HG03469 (cell line): ENCODE results near the gene LTA4H.
"Not testable (repeated sequence)": the region's sequence is repeated elsewhere in the genome, so short reads cannot be mapped to it uniquely, and the experiment has no call there.

ENCODE experiments used
- ATAC-seq: cut with Tn5 transposase; IDR thresholded peaks from one replicate; pipeline ENCODE4 v1.9.1; 2021; ENCODE audit warnings: mild to moderate bottlenecking, moderate library complexity, moderate number of reproducible peaks; ENCODE audit not compliant: unreplicated experiment

Gene LTA4H

GRCh38 chr12:96035283-96036236, at the start of gene LTA4H:
TSS of gene LTA4H (minus strand) at chr12:96035587. CDS start at chr12:96035519, 68 bp downstream.
- peak; percentile 83 for ATAC-seq

- no peak for ATAC-seq
Observed at GRCh38 chr12:96084624-96085023, 49.2 kb upstream of the LTA4H start.

GRCh38 chr12:96083020-96083719, 47.8 kb upstream of the LTA4H start:
- no peak for ATAC-seq

DNA sequence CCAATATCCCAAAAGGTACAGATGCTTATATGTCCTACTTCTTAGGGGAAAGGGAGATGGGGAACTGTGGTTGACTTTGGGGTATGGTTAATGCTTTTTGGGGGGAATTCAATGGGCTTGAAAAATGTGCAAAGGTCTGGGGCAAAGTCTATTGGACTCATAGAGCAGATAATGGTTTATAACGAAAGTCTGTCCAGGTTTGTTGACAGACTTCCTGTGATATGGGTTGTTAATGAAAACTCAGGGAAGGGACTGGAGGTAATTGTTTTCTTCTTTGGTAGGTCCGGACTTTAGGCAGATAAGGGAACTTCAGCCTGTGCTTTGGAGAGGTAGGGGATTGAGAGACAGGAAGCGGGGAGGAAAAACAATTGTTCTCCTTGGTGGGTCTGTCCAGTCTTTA, 46.2 kb upstream of the LTA4H start:
- ATAC-seq, result no peak

GRCh38 chr12:96078231-96079135, 43.1 kb upstream of the LTA4H start:
- ATAC-seq, result no peak

- ATAC-seq, result no peak
Observed at GRCh38 chr12:96077081-96077480, 41.7 kb upstream of the LTA4H start.

- ATAC-seq, result no peak
Observed at GRCh38 chr12:96075560-96075959, 40.2 kb upstream of the LTA4H start.

GRCh38 chr12:96073346-96074330, 38.3 kb upstream of the LTA4H start:
- no peak for ATAC-seq

- ATAC-seq, result no peak
Observed at GRCh38 chr12:96070670-96071279, 35.4 kb upstream of the LTA4H start.

- ATAC-seq, result no peak
Observed at GRCh38 chr12:96069511-96070231, 34.3 kb upstream of the LTA4H start.

DNA sequence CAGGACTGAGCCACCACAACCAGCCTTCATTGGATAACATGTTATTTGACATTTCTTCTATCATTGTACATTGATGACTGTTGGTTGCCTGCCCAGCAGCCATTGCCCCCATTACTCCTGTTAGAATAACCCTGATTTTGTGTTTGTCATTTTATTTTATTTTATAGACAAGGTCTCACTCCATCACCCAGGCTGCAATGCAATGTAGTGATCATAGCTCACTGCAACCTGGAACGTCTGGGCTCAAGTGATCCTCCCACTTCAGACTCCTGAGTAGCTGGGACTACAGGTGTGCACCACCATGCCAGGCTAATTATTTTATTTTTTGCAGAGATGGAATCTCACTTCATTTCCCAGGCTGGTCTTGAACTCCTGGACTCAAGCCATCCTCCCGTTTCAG, 33.2 kb upstream of the LTA4H start:
- ATAC-seq, result no peak

GRCh38 chr12:96068111-96068510, 32.7 kb upstream of the LTA4H start:
- no peak for ATAC-seq

- not testable (repeated sequence) for ATAC-seq
Observed at GRCh38 chr12:96065776-96066175, 30.4 kb upstream of the LTA4H start.

GRCh38 chr12:96064966-96065365, 29.6 kb upstream of the LTA4H start:
- no peak for ATAC-seq

- no peak for ATAC-seq
Observed at GRCh38 chr12:96064271-96064670, 28.9 kb upstream of the LTA4H start.

GRCh38 chr12:96063046-96063445, 27.7 kb upstream of the LTA4H start:
- no peak for ATAC-seq

DNA sequence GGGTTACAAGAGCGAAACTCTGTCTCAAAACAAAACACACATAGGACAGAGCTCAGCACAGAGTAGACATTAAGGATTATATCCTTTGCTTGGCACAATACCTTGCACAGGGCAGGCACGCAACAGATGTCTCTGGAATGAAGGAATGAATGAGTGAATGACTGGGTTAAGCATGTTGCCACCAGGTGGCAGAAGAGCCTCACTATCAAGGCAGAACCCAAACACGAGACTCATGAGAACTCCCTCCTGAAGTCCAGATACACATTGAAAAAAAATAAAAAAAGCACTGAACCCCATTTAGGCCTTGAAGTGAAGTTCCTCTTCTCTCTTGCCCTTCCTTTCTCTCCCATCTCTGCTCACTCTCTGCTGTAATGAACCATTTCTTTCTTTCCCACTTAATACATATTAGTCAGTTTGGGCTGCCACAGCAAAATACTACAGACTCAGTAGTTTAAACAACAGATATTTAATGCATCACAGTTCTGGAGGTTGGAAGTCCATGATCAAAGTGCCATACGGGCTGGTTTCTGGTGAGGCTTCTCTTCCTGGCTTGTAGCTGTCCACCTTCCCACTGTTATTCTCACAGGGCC, 26.6 kb upstream of the LTA4H start:
- peak; percentile 66 for ATAC-seq

- ATAC-seq, result no peak
Observed at GRCh38 chr12:96061323-96061722, 25.9 kb upstream of the LTA4H start.
